H1 (cell line): Measurements from ENCODE around the gene CD164. TPM values are rescaled to one million over a fixed set of nuclear protein-coding genes. Genes with fewer than 3 reads are reported as not detected.

Source experiments
- CTCF ChIA-PET: fragments of 300-600 bp; sonication (Branson Sonifier 250); formaldehyde crosslinking; loops from one replicate; lab custom pipeline; 2021; ENCODE audit not compliant: partially characterized antibody; lab: Charles Lee
- POLR2A ChIA-PET: fragments of 300-600 bp; sonication (Branson Sonifier 250); formaldehyde crosslinking; loops from one replicate; lab custom pipeline; 2021; ENCODE audit warnings: inconsistent platforms; ENCODE audit not compliant: partially characterized antibody; lab: Charles Lee
- DNase-seq, 2 experiments: peaks; one replicate each; pipeline versions ENCODE4 v3.0.0 to v3.0.0-alpha.2; 2010 to 2022; ENCODE audit warnings: low spot score in 2 of 2, low read depth in 1 of 2, mixed read lengths in 1 of 2
- FAIRE-seq: peaks from 2 replicates; lab custom pipeline; 2011; peaks lifted over from hg19 to GRCh38; lab: Jason Lieb, UNC
- H2AFZ ChIP-seq: 2 replicates; pipeline ENCODE4 v1.8.1; 2012; ENCODE audit warnings: low read length, inconsistent platforms
- H2AK5ac ChIP-seq: 2 replicates; pipeline ENCODE4 v1.6.1; 2013; ENCODE audit warnings: low read depth, low read length
- H2BK120ac ChIP-seq: replicated peaks from 2 replicates; pipeline ENCODE3; 2013; ENCODE audit warnings: low read depth, low read length, inconsistent platforms
- H2BK12ac ChIP-seq: 2 replicates; pipeline ENCODE4 v1.6.1; 2013; ENCODE audit warnings: low read depth, low read length
- H2BK15ac ChIP-seq: 2 replicates; pipeline ENCODE4 v1.6.1; 2013; ENCODE audit warnings: low read length
- H2BK20ac ChIP-seq: 2 replicates; pipeline ENCODE4 v1.6.1; 2013; ENCODE audit warnings: low read length
- H2BK5ac ChIP-seq: 2 replicates; pipeline ENCODE4 v1.6.1; 2013; ENCODE audit warnings: low read depth, low read length
- H3K14ac ChIP-seq: 2 replicates; pipeline ENCODE4 v1.6.1; 2013; ENCODE audit warnings: inconsistent platforms; ENCODE audit not compliant: insufficient read length
- H3K18ac ChIP-seq: 2 replicates; pipeline ENCODE4 v1.6.1; 2013; ENCODE audit warnings: low read length; ENCODE audit errors: extremely low read depth
- H3K23ac ChIP-seq: 2 replicates; pipeline ENCODE4 v1.6.1; 2013; ENCODE audit warnings: inconsistent platforms; ENCODE audit not compliant: insufficient read length
- H3K23me2 ChIP-seq: 2 replicates; pipeline ENCODE4 v1.6.1; 2013; ENCODE audit warnings: low read depth, low read length
- H3K27ac ChIP-seq: 2 replicates; pipeline ENCODE4 v1.6.1; 2011; ENCODE audit warnings: low read depth, low read length, inconsistent platforms
- H3K27me3 ChIP-seq, 4 experiments: replicated peaks in 1 of 4; 1 replicate in 1 of 4; 2 replicates in 3 of 4; pipeline versions ENCODE4 v1.6.1 to v1.8.1; 2011 to 2013; ENCODE audit warnings: low read length in 3 of 4, mild to moderate bottlenecking in 3 of 4, inconsistent platforms in 2 of 4, mixed read lengths in 2 of 4, moderate library complexity in 1 of 4; ENCODE audit not compliant: control insufficient read depth in 3 of 4, insufficient read depth in 3 of 4; ENCODE audit errors: extremely low read depth in 1 of 4
- H3K36me3 ChIP-seq, 4 experiments: 2 replicates each; pipeline versions ENCODE4 v1.6.1 to v1.8.1; 2011 to 2013; ENCODE audit warnings: mild to moderate bottlenecking in 4 of 4, low read length in 3 of 4, moderate library complexity in 2 of 4, control low read depth in 1 of 4, inconsistent platforms in 1 of 4; ENCODE audit not compliant: insufficient read depth in 4 of 4, control insufficient read depth in 2 of 4
- H3K4ac ChIP-seq: replicated peaks from 2 replicates; pipeline ENCODE3; 2013; ENCODE audit warnings: low read length, low read depth, mixed read lengths, inconsistent platforms; ENCODE audit not compliant: insufficient read length
- H3K4me1 ChIP-seq, 4 experiments: replicated peaks in 1 of 4; 1 replicate in 1 of 4; 2 replicates in 3 of 4; pipeline versions ENCODE4 v1.6.1 to v1.8.1; 2011 to 2013; ENCODE audit warnings: low read length in 3 of 4, inconsistent platforms in 2 of 4, mixed read lengths in 1 of 4; ENCODE audit not compliant: insufficient read depth in 4 of 4, control insufficient read depth in 3 of 4
- H3K4me2 ChIP-seq, 2 experiments: 2 replicates each; pipeline versions ENCODE4 v1.6.1 to v1.8.1; 2011 to 2013; ENCODE audit warnings: low read depth in 2 of 2, low read length in 2 of 2, control low read depth in 1 of 2, inconsistent platforms in 1 of 2, mild to moderate bottlenecking in 1 of 2; ENCODE audit not compliant: insufficient read depth in 1 of 2
- H3K4me3 ChIP-seq, 4 experiments: fragments of 200-600, 300-600 bp in 1 of 4; sonication (generic), shearing (Covaris generic), sonication (Bioruptor Twin) in 1 of 4; 2 replicates each; pipeline versions ENCODE4 v1.5.1 to v1.8.1; 2011 to 2016; ENCODE audit warnings: low read length in 4 of 4, low read depth in 3 of 4, control low read depth in 2 of 4, inconsistent platforms in 2 of 4, mild to moderate bottlenecking in 2 of 4, mixed read lengths in 1 of 4, moderate library complexity in 1 of 4; ENCODE audit not compliant: insufficient read depth in 2 of 4; ENCODE audit errors: extremely low read depth in 1 of 4
- H3K56ac ChIP-seq: replicated peaks from 2 replicates; pipeline ENCODE3; 2013; ENCODE audit warnings: low read depth, mild to moderate bottlenecking, mixed read lengths, low read length, inconsistent platforms; ENCODE audit not compliant: insufficient read length
- H3K79me1 ChIP-seq: 2 replicates; pipeline ENCODE4 v1.6.1; 2013; ENCODE audit warnings: low read depth, low read length, control low read depth
- H3K79me2 ChIP-seq, 2 experiments: 2 replicates each; pipeline versions ENCODE4 v1.6.1 to v1.8.1; 2012 to 2013; ENCODE audit warnings: low read length in 2 of 2, mild to moderate bottlenecking in 2 of 2, inconsistent platforms in 1 of 2; ENCODE audit not compliant: insufficient read depth in 2 of 2, control insufficient read depth in 1 of 2
- H3K9ac ChIP-seq, 4 experiments: replicated peaks in 1 of 4; 1 replicate in 1 of 4; 2 replicates in 3 of 4; pipeline versions ENCODE4 v1.6.1 to v1.8.1; 2011 to 2013; ENCODE audit warnings: low read depth in 3 of 4, low read length in 3 of 4, control low read depth in 2 of 4, mild to moderate bottlenecking in 2 of 4, moderate library complexity in 2 of 4, inconsistent platforms in 1 of 4; ENCODE audit errors: extremely low read depth in 1 of 4
- H3K9me3 ChIP-seq, 2 experiments: 2 replicates each; pipeline versions ENCODE4 v1.6.1 to v1.8.1; 2012 to 2013; ENCODE audit warnings: mild to moderate bottlenecking in 2 of 2, moderate library complexity in 2 of 2, control low read depth in 1 of 2, inconsistent platforms in 1 of 2, low read depth in 1 of 2, low read length in 1 of 2, mixed read lengths in 1 of 2; ENCODE audit not compliant: insufficient read depth in 2 of 2
- H4K20me1 ChIP-seq, 2 experiments: replicated peaks in 1 of 2; 2 replicates each; pipeline versions ENCODE3 to v1.8.1; 2011 to 2013; ENCODE audit warnings: inconsistent platforms in 2 of 2, low read length in 2 of 2, mild to moderate bottlenecking in 1 of 2; ENCODE audit not compliant: insufficient read depth in 2 of 2, control insufficient read depth in 1 of 2
- H4K5ac ChIP-seq: 2 replicates; pipeline ENCODE4 v1.6.1; 2013; ENCODE audit warnings: low read length, low read depth, mixed read lengths, inconsistent platforms; ENCODE audit not compliant: insufficient read length
- H4K8ac ChIP-seq: 2 replicates; pipeline ENCODE4 v1.8.0; 2013; ENCODE audit warnings: mild to moderate bottlenecking, moderate library complexity, low read length, inconsistent platforms; ENCODE audit not compliant: insufficient read depth; ENCODE audit errors: extremely low read depth
- H4K91ac ChIP-seq: replicated peaks from 2 replicates; pipeline ENCODE3; 2013; ENCODE audit warnings: low read length, mixed read lengths, inconsistent platforms; ENCODE audit not compliant: insufficient read length
- CBX5 ChIP-seq: fragments of 300-800, 300-1000 bp; sonication (generic); IDR thresholded peaks from 2 replicates; pipeline ENCODE4 v1.7.1; 2016; ENCODE audit warnings: antibody characterized with exemption, low read length, low read depth
- CEBPB ChIP-seq: IDR thresholded peaks from 2 replicates; pipeline ENCODE4 v1.6.1; 2012; ENCODE audit warnings: low read depth, low read length
- EGR1 ChIP-seq: IDR thresholded peaks from 2 replicates; pipeline ENCODE4 v1.6.1; 2011; ENCODE audit warnings: low read depth, low read length, borderline replicate concordance
- FOSL1 ChIP-seq: IDR thresholded peaks from 2 replicates; pipeline ENCODE4 v1.6.1; 2011; ENCODE audit warnings: mild to moderate bottlenecking, low read depth, low read length, moderate library complexity; ENCODE audit not compliant: insufficient read depth
- HDAC6 ChIP-seq: IDR thresholded peaks from one replicate; pipeline ENCODE4 v1.7.1; 2012; ENCODE audit warnings: low read depth, mild to moderate bottlenecking, inconsistent platforms, low read length, moderate library complexity
- JUND ChIP-seq: IDR thresholded peaks from 2 replicates; pipeline ENCODE4 v1.6.1; 2011; ENCODE audit warnings: mild to moderate bottlenecking, improper control_type of control experiment, low read length
- KDM4A ChIP-seq: IDR thresholded peaks from one replicate; pipeline ENCODE4 v1.7.1; 2012; ENCODE audit warnings: low read depth, mild to moderate bottlenecking, moderate library complexity, low read length, inconsistent platforms; ENCODE audit not compliant: severe bottlenecking
- KDM5A ChIP-seq: fragments of 200-600 bp; IDR thresholded peaks from 2 replicates; pipeline ENCODE4 v1.7.1; 2012; ENCODE audit warnings: mild to moderate bottlenecking, low read length, inconsistent platforms, mixed read lengths
- MAFK ChIP-seq: IDR thresholded peaks from 2 replicates; pipeline ENCODE4 v1.6.1; 2012; ENCODE audit warnings: low read depth, mild to moderate bottlenecking, improper control_type of control experiment, low read length
- RAD21 ChIP-seq, 2 experiments: IDR thresholded peaks in 1 of 2; conservative IDR thresholded peaks in 1 of 2; 2 replicates each; pipeline ENCODE4 v1.6.1; 2011; ENCODE audit warnings: low read depth in 2 of 2, low read length in 2 of 2, improper control_type of control experiment in 1 of 2, inconsistent platforms in 1 of 2, mild to moderate bottlenecking in 1 of 2, moderate library complexity in 1 of 2
- SIRT6 ChIP-seq: IDR thresholded peaks from one replicate; pipeline ENCODE4 v1.7.1; 2012; ENCODE audit warnings: low read length, inconsistent platforms
- TAF7 ChIP-seq: optimal IDR thresholded peaks from 2 replicates; pipeline ENCODE3; 2011; ENCODE audit warnings: low read depth, mild to moderate bottlenecking, inconsistent platforms, low read length, moderate library complexity, borderline replicate concordance
- YY1 ChIP-seq: IDR thresholded peaks from 2 replicates; pipeline ENCODE4 v1.6.1; 2011; ENCODE audit warnings: low read depth, mild to moderate bottlenecking, low read length
- ZNF274 ChIP-seq: IDR thresholded peaks from 2 replicates; pipeline ENCODE4 v1.7.0; 2012; ENCODE audit warnings: low read length, borderline replicate concordance; ENCODE audit errors: extremely low read depth
- WGBS, 2 experiments: shearing (Covaris generic) in 1 of 2; methylation state at CpG; one replicate each; pipeline versions ENCODE4 v1.1.6 to v1.1.7; 2013 to 2015; ENCODE audit warnings: low lambda C conversion rate in 2 of 2, mixed read lengths in 2 of 2, inconsistent platforms in 1 of 2, low coverage in 1 of 2, missing lambda C conversion rate in 1 of 2; ENCODE audit not compliant: insufficient replicate concordance in 2 of 2, insufficient coverage in 1 of 2, insufficient read length in 1 of 2; ENCODE audit errors: extremely low coverage in 1 of 2, missing lambda C conversion rate in 1 of 2; 5-methylcytosine and 5-hydroxymethylcytosine counted together
- polyA plus RNA-seq, 7 experiments: library from polyadenylated mRNA; depleted of rRNA in 3 of 7; stranded (reverse) in 5 of 7; unstranded in 2 of 7; fragments of >200 nt in 5 of 7; fragments of 200-250 nt in 2 of 7; gene quantifications; 1 replicate in 5 of 7; 2 replicates in 1 of 7; 4 replicates in 1 of 7; pipeline versions ENCODE4 v1.2.1 to v1.2.3, GENCODE V29; 2011 to 2013; ENCODE audit warnings: missing spikeins in 2 of 7, mixed read lengths in 2 of 7
- total RNA-seq: library from RNA; stranded (reverse); fragmentation: NEBNext Ultra II Directional; extraction: Animal tissue kit (Norgen Biotek cat#: 25700); gene quantifications from 2 replicates; pipeline ENCODE4 v1.2.1, GENCODE V29; 2021

The CD164 gene
- total and polyA plus RNA-seq, 2 of the 8 experiments (the other 6 are each of a cell fraction or from before 2014, with no cell fraction given): 69.3 to 94.3 TPM

GRCh38 chr6:109393886-109394281 lies 11.6 kb upstream of the CD164 start:
- H4K20me1 ChIP-seq: no peaks in the 10 kb centered on the region
- CTCF ChIA-PET: interaction anchor here (0.9 to 6.1 kb wide), 4 partner anchors 9 to 206 kb away, joined by 3 to 62 read pairs (median 14); partner anchors contain the start of gene CD164
- H3K4me2 ChIP-seq: no peak overlapping the region
- no peak overlapping the region for H3K9ac ChIP-seq
- no peak overlapping the region for H2BK15ac ChIP-seq
- H3K4me1 ChIP-seq: no peaks in the 10 kb centered on the region
- FAIRE-seq (no peak), DNase-seq (no peak)
- 74% methylated on average over 2 of the region's 2 CpGs; no CpG with 5 or more reads in 1 of the 2 experiments for WGBS, 2 experiments
- H3K79me1 ChIP-seq: no peaks in the 10 kb centered on the region
- H3K23ac ChIP-seq: no peak overlapping the region
- no peak overlapping the region for H2BK120ac ChIP-seq
- no peaks in the 10 kb centered on the region for H3K79me2 ChIP-seq
- H4K8ac ChIP-seq: no peak overlapping the region
- no peak overlapping the region for H2AK5ac ChIP-seq
- no peak overlapping the region for H3K56ac ChIP-seq
- no peaks in the 10 kb centered on the region for H3K27me3 ChIP-seq
- H2BK12ac ChIP-seq: no peak overlapping the region
- no peak overlapping the region for H2AFZ ChIP-seq
- no peak overlapping the region for H3K4ac ChIP-seq
- no peaks in the 10 kb centered on the region for H3K9me3 ChIP-seq
- POLR2A ChIA-PET: interaction anchor here (0.7 kb wide), 1 partner anchor 12 kb away, joined by 3 read pairs; the partner anchor contains the start of gene CD164
- H2BK20ac ChIP-seq: no peak overlapping the region
- no peaks in the 10 kb centered on the region for H3K23me2 ChIP-seq
- H3K18ac ChIP-seq: no peak overlapping the region
- no peak overlapping the region for H2BK5ac ChIP-seq
- no peak overlapping the region for H4K91ac ChIP-seq
- no peaks in the 10 kb centered on the region for H3K36me3 ChIP-seq
- no peak overlapping the region for H3K14ac ChIP-seq
- no peak overlapping the region for H3K4me3 ChIP-seq
- no peak overlapping the region for H3K27ac ChIP-seq
- no peak overlapping the region for H4K5ac ChIP-seq
- TF ChIP-seq CBX5: no peak
- TF ChIP-seq YY1: no peak
- no peak for TF ChIP-seq EGR1
- TF ChIP-seq ZNF274: no peak
- TF ChIP-seq TAF7: no peak
- no peak for TF ChIP-seq KDM5A
- TF ChIP-seq FOSL1: no peak
- no peak for TF ChIP-seq KDM4A
- no peak for TF ChIP-seq RAD21 (IDR thresholded peaks at IDR 0.05 in 1 of 2, conservative IDR thresholded peaks at IDR 0.05 in 1 of 2; ENCODE audit: low read depth in 2 of 2, low read length in 2 of 2)
- no peak for TF ChIP-seq HDAC6
- no peak for TF ChIP-seq MAFK
- no peak for TF ChIP-seq SIRT6
- no peak for TF ChIP-seq CEBPB
- no peak for TF ChIP-seq JUND
